Type B pancreatic cell (in vitro differentiated cells): ENCODE data around the gene SOX1. TPM values are rescaled to one million over a fixed set of nuclear protein-coding genes. Genes with fewer than 3 reads are reported as not detected.

Source experiments
- DNase-seq: peaks from one replicate; pipeline ENCODE4 v3.0.0; 2021; ENCODE audit warnings: mixed read lengths; ENCODE audit not compliant: unreplicated experiment; ENCODE audit errors: extremely low spot score
- H3K27ac Mint-ChIP-seq: 2 replicates; pipeline ENCODE4 v1.8.0; 2021; ENCODE audit warnings: mild to moderate bottlenecking, mixed read lengths
- H3K27me3 Mint-ChIP-seq: 2 replicates; pipeline ENCODE4 v1.8.0; 2021; ENCODE audit warnings: mixed read lengths
- H3K36me3 Mint-ChIP-seq: 2 replicates; pipeline ENCODE4 v1.8.0; 2021; ENCODE audit warnings: mixed read lengths
- H3K4me1 Mint-ChIP-seq: one replicate; pipeline ENCODE4 v1.8.0; 2021; ENCODE audit warnings: mixed read lengths; ENCODE audit not compliant: unreplicated experiment
- H3K4me3 Mint-ChIP-seq: 2 replicates; pipeline ENCODE4 v1.8.0; 2021; ENCODE audit warnings: mild to moderate bottlenecking, mixed read lengths
- H3K9me3 Mint-ChIP-seq: 2 replicates; pipeline ENCODE4 v1.8.0; 2021; ENCODE audit warnings: mixed read lengths
- total RNA-seq: library from RNA; stranded (reverse); gene quantifications from 2 replicates; pipeline ENCODE4 v1.2.1, GENCODE V29; 2021; ENCODE audit warnings: low replicate concordance
- TF ChIP-seq, protein P1 (sequence below): fragments of 200-600 bp; sonication (generic); conservative IDR thresholded peaks from 2 replicates; pipeline ENCODE4 v1.5.0; 2021; ENCODE audit warnings: antibody characterized with exemption, mild to moderate bottlenecking

The SOX1 gene
- total RNA-seq, 1 donor from 2014 or later: 1.3 TPM

DNA sequence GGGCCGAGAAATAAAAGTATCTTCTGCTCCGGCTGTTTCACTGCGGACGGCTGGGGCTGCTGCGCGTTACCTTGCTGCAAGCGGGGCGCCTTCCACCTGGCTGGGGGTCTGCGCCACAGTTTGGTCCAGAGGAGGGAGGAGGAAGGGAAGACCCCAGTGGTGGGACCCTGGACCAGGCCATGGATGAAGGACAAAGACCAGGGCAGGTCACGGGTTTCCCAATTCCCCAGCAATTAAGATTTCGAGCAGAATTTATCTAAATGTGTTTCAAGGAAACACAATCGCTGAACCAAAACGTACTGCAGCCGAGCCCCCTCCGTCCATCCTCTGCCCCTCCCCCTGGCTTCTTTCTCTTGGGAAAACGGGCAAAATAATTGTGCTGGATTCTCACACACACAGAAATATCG is 2.9 kb downstream of the SOX1 start:
- no peak overlapping the region for H3K27ac Mint-ChIP-seq

DNA sequence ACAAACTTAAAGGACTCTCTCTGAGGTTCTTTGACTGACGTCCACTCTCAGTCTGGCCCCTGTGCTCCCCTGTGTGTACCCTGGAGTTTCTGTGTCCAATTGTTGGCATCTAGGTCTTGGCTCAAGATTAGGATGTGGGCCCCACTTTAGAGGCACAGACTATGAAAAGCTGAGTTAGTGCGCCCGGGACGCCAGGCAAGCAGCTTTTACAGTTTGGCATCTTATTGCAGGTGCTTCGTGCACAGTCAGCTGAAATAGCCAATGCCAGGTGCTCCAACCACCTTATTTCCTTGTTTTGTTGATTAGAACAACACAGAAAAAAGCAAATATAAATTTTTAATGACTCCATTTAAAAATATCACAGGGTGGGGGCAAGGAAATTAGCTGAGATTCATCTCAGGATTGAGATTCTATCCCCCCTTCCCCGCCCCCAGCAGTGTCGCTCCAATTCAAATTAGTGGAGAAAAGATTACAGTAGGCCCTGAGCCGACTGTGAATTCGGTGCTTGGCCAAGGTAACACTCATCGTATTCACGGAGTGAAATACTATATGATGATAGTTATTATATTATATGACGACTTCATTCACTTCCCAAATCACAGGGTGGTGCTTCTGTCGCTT is 4.3 kb downstream of the SOX1 start:
- Mint-ChIP-seq H3K4me3 (peak overlapping the region; percentile 75), H3K27ac (no peak overlapping the region)

More for the DNA sequence above, 2.9 kb downstream of the SOX1 start:
- peaks cover 9% of the 10 kb centered on the region for H3K4me1 Mint-ChIP-seq
- H3K27me3 Mint-ChIP-seq: peaks cover 77% of the 10 kb centered on the region
- H3K36me3 Mint-ChIP-seq: no peaks in the 10 kb centered on the region
- no peak for DNase-seq
- H3K9me3 Mint-ChIP-seq: no peaks in the 10 kb centered on the region
- H3K4me3 Mint-ChIP-seq: peak overlapping the region; percentile 8
- TF ChIP-seq, protein P1, sequence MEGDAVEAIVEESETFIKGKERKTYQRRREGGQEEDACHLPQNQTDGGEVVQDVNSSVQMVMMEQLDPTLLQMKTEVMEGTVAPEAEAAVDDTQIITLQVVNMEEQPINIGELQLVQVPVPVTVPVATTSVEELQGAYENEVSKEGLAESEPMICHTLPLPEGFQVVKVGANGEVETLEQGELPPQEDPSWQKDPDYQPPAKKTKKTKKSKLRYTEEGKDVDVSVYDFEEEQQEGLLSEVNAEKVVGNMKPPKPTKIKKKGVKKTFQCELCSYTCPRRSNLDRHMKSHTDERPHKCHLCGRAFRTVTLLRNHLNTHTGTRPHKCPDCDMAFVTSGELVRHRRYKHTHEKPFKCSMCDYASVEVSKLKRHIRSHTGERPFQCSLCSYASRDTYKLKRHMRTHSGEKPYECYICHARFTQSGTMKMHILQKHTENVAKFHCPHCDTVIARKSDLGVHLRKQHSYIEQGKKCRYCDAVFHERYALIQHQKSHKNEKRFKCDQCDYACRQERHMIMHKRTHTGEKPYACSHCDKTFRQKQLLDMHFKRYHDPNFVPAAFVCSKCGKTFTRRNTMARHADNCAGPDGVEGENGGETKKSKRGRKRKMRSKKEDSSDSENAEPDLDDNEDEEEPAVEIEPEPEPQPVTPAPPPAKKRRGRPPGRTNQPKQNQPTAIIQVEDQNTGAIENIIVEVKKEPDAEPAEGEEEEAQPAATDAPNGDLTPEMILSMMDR: no peak

DNA sequence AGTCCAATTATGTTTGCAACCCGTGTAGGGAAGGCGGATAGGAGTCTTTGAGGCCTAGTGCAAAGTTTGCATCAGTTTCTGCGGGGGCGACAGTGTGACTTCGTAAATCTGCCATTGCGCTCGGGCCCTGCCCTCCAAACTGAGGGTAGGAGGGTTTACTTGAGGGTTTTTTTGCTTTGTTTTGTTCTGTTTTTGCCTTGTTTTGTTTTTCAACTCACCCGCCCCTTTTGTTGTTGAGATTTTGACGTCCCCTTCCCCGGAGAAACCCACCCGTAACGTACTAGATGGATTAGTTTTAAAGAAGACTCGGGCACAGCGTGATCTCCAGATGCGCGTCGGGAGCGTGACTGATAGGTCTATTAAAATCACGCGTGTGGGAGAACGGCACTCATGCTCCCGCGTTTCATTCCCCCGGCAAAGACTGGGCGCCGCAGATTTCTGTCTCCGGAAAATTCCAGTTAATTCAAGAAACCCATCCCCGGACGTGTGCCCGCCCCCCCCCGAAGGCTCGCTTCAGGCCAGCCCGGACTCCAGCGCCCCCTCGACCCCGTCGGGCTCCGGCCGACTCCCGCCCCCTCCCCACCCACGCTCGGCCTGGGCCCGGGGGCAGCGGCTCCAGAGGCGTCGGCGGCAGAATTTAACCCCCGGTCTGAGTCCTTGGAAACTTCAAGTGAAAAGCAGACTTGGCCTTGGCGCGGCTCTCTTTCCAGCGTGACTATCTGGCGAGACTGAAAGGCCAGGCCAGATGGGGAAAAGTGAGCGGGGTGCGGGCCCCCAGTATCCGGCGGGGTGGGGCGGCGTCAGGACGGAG is 5.0 kb downstream of the SOX1 start:
- TF ChIP-seq, protein P1: no peak
- no peak overlapping the region for H3K27ac Mint-ChIP-seq
- H3K27me3 Mint-ChIP-seq: peaks cover 81% of the 10 kb centered on the region
- H3K4me3 Mint-ChIP-seq: peak overlapping the region; percentile 75
- no peaks in the 10 kb centered on the region for H3K36me3 Mint-ChIP-seq
- no peaks in the 10 kb centered on the region for H3K9me3 Mint-ChIP-seq
- DNase-seq: no peak
- peaks cover 5% of the 10 kb centered on the region for H3K4me1 Mint-ChIP-seq

More for the DNA sequence above, 4.3 kb downstream of the SOX1 start:
- H3K36me3 Mint-ChIP-seq: no peaks in the 10 kb centered on the region
- H3K9me3 Mint-ChIP-seq: no peaks in the 10 kb centered on the region
- H3K4me1 Mint-ChIP-seq: peaks cover 5% of the 10 kb centered on the region
- DNase-seq: no peak
- H3K27me3 Mint-ChIP-seq: peaks cover 77% of the 10 kb centered on the region
- TF ChIP-seq, protein P1: no peak

DNA sequence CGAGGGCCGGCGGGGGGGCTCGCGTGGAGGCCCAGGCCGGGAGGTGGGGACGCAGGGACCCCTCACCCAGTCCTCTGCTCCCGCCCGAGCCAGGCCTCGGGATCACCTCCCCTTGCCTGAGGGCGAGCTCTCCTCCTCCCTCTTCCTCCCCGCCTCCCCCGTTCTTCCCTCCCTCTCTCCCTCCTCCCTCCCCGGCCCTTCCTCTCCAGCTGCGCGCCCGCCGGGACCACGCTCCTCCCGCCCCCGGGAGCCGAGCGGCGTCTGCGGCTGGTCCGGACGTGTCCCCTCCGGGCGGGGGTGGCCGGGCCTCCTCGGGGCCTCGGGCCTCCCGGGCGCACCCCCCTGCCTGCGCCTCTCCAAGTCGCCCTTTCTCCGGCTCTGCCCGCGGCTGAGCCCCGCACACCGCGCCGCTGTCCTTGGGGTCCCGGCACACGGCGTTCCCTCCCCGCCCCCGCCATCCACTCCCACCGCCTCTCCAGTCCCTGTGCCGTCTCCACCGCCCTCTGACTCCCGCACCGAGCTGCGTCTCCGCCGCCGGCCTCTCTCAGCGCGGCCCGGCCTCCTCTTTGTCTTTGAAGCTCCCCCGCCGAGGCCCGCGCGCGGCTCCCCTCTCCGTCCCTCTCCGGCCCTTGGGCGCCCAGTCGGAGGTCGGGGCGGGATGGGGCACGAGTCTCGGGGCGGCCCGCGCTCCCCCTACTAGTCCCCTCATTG is 5.7 kb downstream of the SOX1 start:
- peaks cover 79% of the 10 kb centered on the region for H3K27me3 Mint-ChIP-seq

More for the DNA sequence above, 5.7 kb downstream of the SOX1 start:
- no peaks in the 10 kb centered on the region for H3K9me3 Mint-ChIP-seq
- H3K4me3 Mint-ChIP-seq: peak overlapping the region; percentile 64
- H3K27ac Mint-ChIP-seq: no peak overlapping the region
- H3K4me1 Mint-ChIP-seq: peaks cover 5% of the 10 kb centered on the region
- TF ChIP-seq, protein P1: no peak
- no peak for DNase-seq
- no peaks in the 10 kb centered on the region for H3K36me3 Mint-ChIP-seq
